T47D (cell line): ENCODE results near the gene KATNAL1.

ENCODE experiments used
- DNase-seq, 2 experiments: peaks; one replicate each; pipeline versions ENCODE4 v3.0.0 to v3.0.0-alpha.2; 2011 to 2012; ENCODE audit warnings: low read depth in 1 of 2, low spot score in 1 of 2
- JUND ChIP-seq: IDR thresholded peaks from 2 replicates; pipeline ENCODE4 v1.6.1; 2012; ENCODE audit warnings: low read depth
- in situ Hi-C: cut with HindIII; loops from 2 replicates; pipeline ENCODE4 v1.10.0; 2016; ENCODE audit warnings: low sequenced_read_pairs, low pct_unique_long_range_greater_than_20kb

The KATNAL1 gene

DNA sequence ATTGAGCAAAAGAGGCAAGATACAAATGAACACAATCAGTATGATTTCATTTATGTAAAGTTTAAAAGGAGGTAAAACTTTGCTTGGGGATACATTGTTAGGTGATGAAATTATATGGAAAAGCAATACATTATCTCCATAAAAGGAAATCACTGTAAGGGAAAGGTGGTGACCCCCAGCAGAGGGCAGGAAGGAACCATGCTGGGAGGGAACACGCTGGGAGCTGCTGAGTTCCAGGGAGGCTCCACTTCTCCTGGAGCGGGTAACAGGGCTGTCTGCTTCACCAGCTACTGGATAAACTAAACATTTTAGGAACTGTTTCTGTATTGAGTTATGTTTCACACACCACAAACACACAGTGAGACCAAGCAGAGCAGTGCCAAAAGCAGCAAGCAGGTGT, 91.2 kb downstream of the KATNAL1 start:
- DNase-seq, result peak in 1 of 2 experiments; percentile 3
- no peak for TF ChIP-seq JUND
- in situ Hi-C loops, result no loop called here

- in situ Hi-C loops, result no loop called here
- no peak for DNase-seq
- TF ChIP-seq JUND, result no peak
Observed at GRCh38 chr13:30212256-30212655, 95.1 kb downstream of the KATNAL1 start.

DNA sequence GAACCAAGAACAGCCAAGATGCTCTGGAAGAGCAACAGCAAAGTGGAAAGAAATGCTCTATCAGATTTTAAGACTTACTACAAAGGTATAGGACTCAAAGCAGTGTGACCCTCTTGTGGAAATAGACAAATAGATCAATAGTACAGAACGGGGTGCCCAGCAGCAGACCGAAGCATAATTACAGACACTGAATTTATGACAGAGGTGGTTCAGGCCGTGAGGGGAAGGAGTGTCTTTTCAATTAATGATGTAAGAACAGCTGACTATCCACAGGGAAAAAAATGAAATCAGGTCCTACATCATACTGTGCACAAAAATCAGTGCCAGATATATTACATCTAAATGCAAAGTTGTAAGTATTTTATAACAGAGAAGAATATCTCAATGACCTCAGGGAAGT, 95.6 kb downstream of the KATNAL1 start:
- DNase-seq, result no peak
- in situ Hi-C loops, result no loop called here
- TF ChIP-seq JUND, result no peak

DNA sequence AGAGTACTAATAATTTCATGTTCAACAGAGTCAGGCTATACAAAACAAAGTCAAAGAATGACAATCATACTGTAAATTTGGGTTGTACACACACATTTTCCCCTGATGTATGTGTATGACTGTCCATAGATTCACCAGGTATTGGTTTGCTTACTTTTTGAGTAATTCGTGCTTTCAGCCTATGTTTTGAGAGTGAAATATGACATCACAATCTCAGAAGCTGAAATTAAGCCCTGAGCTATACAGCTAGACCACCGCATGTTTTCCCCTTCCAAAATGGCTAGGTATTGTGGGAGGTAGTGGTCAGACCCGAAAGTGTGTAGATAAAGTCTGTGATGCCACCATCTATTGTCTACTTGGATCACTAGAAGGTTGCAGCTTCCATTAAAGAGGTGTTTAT, 102.8 kb downstream of the KATNAL1 start:
- DNase-seq, result no peak
- in situ Hi-C loops, result no loop called here
- no peak for TF ChIP-seq JUND

DNA sequence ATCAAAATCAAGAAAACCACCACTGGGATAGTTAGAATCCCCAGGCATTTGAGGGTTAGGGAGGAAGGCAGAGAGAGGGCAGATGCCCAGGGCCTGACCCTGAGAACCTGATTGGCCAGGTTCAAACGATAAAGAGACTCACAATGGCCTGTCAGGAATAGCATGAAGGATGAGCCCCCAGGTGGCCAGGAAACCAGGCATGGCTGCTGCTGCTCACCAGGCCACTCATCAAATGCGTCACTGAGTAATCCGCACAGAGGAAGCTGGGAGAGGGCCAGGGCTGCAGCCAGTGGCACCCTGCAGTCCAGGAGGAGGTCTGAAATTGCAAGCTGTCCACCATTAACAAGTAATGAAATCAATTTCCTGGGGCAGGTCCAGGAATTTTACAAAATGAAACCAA, 111.3 kb downstream of the KATNAL1 start:
- no peak for TF ChIP-seq JUND
- in situ Hi-C loops, result no loop called here
- no peak for DNase-seq

DNA sequence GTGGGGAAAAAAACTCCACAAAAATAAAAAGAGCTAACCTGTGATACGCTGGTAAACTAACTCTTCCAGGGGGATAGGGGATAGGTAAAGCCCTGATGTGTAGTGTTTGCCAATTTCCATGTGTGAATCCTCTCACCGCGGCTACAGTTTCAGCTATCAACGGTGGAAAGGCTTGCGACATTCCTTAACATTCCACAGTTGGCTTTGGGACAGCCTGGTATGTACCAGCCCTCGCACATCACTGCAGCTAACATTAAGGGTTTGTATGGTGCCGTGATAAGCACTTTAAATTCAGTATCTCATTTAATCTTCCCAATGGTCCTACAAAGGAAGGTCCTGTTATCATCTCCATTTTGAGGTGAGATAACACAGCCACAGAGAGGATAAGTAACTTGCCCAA, 112.4 kb downstream of the KATNAL1 start:
- in situ Hi-C loops, result no loop called here
- no peak for DNase-seq
- no peak for TF ChIP-seq JUND

GRCh38 chr13:30193279-30194234, 113.8 kb downstream of the KATNAL1 start:
- in situ Hi-C loops, result no loop called here
- no peak for DNase-seq
- TF ChIP-seq JUND, result no peak

DNA sequence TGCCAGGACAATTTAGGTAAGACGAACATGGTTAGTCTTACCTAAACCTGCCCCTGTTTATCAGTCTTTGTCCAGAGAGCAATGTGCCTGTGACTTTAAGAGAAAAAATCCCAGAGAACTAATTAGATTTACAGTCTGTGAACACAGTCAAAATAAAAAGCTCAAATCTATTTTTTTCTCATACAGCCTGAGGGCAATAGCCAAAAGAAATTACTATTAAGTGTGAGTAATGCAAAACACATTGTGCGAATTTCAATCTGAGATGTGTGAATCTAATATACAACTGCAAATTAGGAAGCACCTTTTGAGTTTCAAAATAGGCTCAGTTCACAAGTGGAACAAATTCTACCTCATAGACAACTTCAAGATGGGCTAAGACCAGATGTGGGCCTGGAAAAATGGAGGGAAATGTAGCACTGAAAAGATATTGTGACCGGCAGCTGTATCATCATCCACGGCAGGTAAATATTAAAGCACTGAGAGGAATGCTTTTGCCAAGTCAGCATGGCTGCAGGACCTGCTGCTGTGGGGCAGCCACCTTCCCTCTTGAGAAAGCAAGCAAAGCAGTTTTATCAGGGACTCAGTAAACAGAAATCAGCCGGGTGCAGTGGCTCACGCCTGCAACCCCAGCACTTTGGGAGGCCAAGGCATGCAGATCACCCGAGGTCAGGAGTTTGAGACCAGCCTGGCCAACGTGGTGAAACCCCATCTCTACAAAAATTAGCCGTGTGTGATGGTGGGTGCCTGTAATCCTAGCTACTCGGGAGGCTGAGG, 114.8 kb downstream of the KATNAL1 start:
- TF ChIP-seq JUND, result no peak
- in situ Hi-C loops, result no loop called here
- no peak for DNase-seq

GRCh38 chr13:30191491-30192100, 115.8 kb downstream of the KATNAL1 start:
- no peak for DNase-seq
- no peak for TF ChIP-seq JUND
- in situ Hi-C loops, result no loop called here

GRCh38 chr13:30186634-30187415, 120.5 kb downstream of the KATNAL1 start:
- no peak for DNase-seq
- TF ChIP-seq JUND, result no peak
- in situ Hi-C loops, result no loop called here

DNA sequence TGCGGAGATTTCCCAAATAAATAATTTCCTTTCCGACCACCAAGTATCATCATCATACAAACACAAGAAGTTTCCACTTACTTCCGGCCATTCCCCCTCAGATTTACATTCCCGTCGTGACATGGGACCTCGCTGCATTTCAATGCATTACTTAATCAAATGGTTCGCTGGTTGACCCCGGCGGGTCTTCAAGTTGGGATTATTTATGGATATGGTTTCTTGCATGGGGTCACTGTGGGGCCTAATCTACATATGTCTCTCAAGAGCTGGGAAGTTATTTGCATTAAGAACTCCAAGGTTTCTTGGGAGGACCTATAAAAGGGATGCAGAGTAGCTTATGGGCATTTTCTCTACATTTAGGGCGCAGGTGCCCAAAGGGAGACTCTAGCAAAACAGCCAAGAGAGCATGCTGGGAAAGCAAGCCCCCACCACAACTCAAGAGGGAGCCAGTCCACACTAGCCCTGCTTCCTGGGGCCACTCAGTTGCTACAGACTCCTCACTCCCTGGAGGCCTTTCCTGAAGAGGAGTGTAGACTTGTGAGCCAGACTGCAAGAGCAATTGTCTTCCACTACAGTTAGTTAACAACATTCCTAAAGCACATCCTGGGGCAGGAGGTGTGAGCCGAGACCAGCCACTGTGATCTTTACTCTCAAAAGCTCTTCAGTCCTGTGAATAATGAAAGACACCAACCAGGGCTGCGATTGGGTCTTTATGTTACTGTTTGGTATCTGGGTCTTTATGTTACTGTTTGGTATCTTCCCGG, 125.3 kb downstream of the KATNAL1 start:
- in situ Hi-C loops, result no loop called here
- TF ChIP-seq JUND, result no peak
- peak in 1 of 2 experiments; percentile 26 for DNase-seq
